NCI-H146 treated with DMSO at 0.1 percent for 48 hours (cell line): ENCODE results near the gene EHMT1.

Experiments used
- DNase-seq: peaks from one replicate; lab custom pipeline; 2025; ENCODE audit not compliant: unreplicated experiment; lab: John Stamatoyannopoulos, UW

Gene EHMT1

GRCh38 chr9:137643921-137644320 lies 25.1 kb downstream of the EHMT1 start:
- no peak for DNase-seq

GRCh38 chr9:137645211-137645610 lies 26.4 kb downstream of the EHMT1 start:
- no peak for DNase-seq

DNA sequence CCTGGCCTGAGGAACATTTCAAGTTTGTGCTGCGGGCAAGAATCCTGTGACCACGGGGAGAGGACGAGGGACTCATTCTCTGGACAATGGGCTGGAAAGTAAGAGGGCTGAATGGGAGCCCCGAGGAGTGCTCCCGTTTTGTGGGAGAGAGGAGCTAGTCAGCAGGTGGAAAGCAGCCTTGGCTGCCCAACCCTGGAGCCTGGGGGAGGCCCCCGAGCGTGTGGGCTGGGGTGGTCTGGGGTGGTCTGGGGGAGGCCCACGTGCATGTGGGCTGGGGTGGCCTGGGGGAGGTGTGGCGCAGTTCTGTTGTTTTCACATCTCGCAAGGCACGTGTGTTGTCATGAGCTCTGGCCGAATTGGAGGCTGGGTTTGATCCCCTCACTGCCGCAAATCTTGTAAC lies 27.5 kb downstream of the EHMT1 start:
- DNase-seq, result no peak

- DNase-seq, result no peak
Observed at GRCh38 chr9:137647096-137647714, 28.4 kb downstream of the EHMT1 start.

GRCh38 chr9:137648396-137648795 lies 29.6 kb downstream of the EHMT1 start:
- DNase-seq, result no peak

DNA sequence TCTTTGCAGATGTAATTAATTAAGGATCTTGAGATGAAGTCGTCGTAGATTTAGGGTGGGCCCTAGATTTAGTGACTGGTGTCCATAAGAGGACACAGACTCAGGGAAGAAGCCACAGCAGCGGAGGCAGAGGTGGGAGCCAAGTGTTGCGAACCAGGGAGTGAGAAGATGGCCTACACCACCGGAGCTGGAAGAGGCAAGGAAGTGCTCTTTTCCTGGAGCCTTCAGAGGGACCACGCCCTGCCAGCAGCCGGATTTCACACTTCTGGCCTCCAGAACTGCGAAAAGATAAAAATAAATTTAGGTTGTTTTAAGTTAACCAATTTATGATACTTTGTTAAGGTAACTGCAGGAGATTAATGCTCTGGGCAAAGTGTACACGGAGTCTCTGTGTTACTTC lies 30.7 kb downstream of the EHMT1 start:
- DNase-seq, result no peak

DNA sequence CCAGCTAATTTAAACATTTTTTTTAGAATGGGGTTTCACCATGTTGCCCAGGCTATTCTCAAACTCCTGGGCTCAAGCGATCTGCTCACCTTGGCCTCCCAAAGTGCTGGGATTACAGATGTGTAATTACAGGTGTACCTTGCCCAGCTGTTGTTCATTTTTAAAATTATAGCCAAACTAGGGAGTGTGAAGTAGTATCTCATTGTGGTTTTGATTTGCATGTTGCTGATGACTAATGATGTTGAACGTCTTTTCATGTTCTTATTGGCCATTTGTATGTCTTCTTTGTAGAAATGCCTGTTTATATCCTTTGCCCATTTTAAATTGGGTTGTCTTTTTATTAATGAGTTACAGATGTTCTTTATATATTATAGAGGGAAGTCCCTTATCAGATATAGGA lies 31.5 kb downstream of the EHMT1 start:
- DNase-seq, result no peak

DNA sequence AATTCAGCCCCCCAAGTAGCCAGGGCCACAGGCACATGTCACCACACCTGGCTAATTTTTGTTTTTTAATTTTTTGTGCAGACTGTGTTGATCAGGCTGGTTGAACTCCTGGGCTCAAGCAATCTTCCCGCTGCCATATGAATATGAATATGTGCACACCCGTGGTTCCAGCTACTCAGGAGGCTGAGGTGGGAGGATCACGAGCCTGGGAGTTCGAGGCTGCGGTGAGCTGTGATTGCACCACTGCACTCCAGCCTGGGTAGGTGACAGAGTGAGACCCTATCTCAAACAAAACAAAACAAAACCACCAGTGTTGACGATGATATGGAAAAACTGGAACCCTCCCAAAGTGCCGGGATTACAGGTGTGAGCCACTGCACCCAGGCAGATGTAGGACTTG lies 32.0 kb downstream of the EHMT1 start:
- no peak for DNase-seq

DNA sequence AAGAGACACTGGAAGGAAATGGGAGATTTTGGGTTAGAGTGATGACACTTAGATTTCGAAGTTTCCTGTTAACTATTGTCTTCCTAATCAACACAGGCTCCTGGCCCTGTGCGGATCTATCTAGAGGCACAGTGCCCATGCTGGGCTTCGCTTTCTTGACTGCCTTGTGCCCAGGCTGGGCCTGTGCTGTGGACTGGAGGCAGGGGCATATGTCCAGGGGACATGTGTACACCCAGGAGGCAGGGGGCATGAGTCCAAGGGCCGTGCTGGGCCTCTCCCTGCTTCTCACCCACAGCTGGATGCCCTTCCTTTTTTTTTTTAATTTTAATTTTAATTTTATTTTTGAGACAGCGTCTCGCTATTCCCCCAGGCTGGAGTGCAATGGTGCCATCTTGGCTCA lies 37.6 kb downstream of the EHMT1 start:
- DNase-seq, result no peak

DNA sequence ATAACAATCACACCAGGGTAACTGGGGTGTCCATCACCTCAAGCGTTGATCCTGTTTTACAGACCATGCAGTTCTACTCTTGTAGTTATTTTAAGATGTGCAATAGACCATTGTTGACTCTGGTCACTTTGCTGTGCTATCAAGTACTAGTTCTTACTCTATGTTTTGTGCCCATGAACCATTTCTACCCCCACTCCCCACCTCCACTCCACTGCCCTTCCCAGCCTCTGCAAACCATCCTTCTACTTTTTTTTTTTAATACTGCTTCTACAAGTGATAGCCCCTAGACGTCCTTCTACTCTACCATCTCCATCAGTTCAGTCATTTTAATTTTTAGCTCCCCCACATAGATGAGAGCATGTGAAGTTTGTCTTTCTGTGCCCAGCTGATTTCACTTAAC lies 38.8 kb downstream of the EHMT1 start:
- DNase-seq, result no peak

DNA sequence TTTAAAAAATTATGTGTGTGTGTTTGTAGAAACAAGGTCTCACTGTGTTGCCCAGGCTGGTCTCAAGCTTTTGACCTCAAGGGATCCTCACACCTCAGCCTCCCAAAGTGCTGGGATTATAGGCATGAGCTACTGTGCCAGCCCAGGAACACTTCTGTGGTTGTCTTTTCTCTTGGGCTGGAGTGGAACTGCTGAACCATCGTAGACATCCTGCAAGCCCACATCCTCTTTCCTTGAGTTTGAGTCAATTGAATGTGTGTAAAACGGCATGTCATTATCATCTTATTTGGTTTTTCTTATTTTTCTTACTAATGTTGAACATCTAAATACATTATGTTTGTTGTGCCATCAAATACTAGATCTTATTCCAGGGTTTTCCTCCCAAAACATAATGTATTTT lies 40.0 kb downstream of the EHMT1 start:
- DNase-seq, result no peak

DNA sequence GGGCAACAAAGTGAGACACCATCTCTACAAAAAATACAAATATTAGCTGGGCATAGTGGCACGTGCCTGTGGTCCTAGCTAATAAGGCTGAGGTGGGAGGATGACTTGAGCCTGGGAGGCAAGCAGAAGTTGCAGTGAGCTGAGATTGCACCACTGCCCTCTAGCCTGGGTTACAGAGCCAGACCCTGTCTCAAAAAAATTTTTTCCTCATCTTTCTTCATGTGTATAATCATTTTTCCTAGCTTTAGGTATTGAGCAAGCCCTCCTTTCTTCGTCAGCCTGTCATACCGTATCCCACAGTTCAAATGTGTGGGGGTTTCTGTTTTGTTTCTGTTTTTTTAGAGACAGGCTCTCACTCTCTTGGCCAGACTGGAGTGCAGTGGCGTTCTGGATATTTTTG lies 41.3 kb downstream of the EHMT1 start:
- DNase-seq, result no peak

GRCh38 chr9:137663584-137663983 lies 44.8 kb downstream of the EHMT1 start:
- no peak for DNase-seq

DNA sequence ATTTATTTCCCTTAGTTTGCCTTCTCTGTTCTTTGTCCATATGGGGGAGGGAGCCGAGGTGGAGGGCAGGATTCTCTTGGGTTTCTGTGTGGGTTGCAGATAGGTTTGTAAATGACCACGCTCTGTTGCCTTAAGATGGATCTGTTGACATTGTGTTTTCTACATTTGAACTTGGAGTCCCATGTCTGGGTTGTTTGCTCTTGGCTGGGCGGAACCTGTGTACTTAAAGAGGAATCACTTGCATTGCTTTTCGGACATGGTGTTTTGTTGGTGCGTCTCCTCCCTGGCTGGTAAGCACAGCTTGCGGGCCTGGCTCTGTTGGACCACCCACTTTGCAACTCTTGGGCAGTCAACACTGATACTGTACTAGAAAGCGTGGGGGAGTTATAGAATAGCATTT lies 45.9 kb downstream of the EHMT1 start:
- no peak for DNase-seq

- no peak for DNase-seq
Observed at GRCh38 chr9:137665226-137665625, 46.4 kb downstream of the EHMT1 start.

- no peak for DNase-seq
Observed at GRCh38 chr9:137665697-137666512, 47.1 kb downstream of the EHMT1 start.

DNA sequence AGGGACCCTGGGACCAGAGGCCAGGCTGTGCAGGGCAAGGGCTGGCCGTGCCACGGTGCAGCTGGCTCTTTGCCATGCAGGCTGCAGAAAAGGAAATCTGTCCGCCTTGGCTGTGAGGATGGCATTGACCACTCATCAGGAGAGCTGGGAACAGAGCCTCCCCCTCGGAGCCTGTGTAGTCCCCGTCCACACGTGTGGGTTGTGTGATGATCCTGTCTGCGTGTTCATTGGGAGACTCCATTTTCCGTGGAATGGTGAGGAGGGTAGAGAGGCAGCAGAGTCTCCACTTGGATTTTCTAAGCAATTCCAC lies 47.7 kb downstream of the EHMT1 start:
- DNase-seq, result no peak

DNA sequence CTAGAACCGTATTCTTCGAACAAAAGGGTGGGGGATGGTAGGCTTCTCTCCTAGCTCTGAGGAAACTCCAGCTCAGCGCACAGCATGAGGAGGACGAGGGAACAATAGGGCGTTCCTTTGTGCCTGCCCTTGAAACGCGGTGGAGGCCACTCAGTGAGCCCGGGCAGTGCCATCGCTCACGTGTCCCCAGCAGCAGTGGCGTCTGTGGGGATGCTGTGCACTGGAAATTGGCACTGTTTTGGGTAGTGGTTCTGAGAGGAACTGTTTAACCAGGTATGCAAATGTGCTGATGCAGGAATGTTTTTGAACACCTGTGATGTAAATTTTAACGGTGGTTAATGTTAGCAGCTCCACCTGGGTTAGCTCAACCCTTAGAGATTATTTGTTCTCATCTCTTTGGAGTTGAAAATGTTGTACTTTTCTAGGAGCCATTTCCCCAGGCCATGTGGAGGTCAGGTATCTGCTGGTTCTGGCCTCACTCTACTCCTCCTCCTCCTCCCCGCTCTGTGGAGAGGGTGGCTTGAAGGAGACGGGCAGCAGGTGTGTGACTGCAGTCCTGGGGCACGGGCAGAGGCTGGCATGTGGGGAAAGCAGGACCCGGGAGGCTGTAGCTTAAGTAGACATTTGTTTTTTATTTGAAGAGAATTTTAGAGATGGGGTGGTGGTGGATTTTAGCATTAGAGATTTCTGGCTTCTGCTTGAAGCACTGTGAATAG lies 48.3 kb downstream of the EHMT1 start:
- DNase-seq, result no peak

GRCh38 chr9:137668203-137668602 lies 49.4 kb downstream of the EHMT1 start:
- DNase-seq, result no peak

DNA sequence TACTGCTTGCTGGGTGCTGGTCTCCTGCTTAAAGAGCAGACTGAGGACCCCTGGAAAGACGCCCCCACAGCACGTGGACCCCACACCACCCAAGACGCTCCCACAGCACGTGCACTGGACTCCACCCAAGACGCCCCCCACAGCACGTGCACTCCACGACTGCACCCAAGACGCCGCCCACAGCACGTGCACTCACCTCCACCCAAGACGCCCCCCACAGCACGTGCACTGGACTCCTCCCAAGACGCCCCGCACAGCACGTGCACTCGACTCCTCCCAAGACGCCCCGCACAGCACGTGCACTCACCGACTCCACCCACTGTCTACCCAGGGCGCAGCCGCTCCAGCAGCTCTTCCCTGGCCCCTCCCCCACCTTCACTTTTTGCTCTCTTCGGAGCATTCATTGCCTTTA lies 50.5 kb downstream of the EHMT1 start:
- no peak for DNase-seq

DNA sequence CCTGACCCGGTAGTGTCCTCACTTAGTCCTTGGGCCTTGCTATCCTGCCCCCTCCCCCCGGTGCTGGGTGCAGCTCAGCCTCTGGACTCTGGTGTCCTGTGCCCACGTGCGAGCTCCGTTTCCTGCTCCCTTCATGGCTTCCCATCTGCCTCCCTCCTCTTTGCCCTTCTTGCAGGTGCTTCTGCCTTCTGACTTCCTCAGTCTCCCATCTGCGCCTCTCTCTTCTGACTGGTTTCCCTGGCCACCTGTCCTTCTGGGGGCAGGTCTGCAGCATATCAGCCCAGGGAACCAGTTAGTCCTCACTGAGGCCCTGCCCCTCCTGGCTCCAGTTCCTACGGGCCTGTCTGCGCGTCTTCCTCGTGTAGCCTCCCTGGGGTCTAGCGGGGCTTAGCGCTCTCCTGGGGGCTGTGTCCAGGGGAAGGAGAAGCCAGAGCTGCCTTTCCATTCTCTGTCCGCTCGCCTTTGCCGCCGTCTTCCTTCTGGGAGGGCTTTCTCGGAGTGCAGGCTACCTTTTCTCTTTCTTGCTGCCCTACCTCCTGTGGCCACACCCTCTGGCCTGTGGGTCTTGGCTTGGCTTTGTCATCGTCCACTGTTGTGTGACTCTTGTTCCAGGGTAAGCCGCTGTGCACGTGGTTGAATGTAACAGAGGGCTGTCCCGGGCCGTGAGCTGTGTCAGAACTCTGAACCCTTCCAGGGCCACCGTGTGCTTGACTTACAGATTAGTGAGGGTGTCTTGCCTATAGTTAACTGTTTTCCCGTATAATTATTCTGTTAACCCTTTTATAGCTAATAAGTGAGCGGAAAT lies 51.8 kb downstream of the EHMT1 start:
- no peak for DNase-seq

- DNase-seq, result no peak
Observed at GRCh38 chr9:137671196-137671538, 52.4 kb downstream of the EHMT1 start.
